22Rv1 (cell line): ENCODE measurements around the gene ALDOC.

Experiments used
- ZFX ChIP-seq: fragments of 450-650 bp; IDR thresholded peaks from 2 replicates; pipeline ENCODE4 v1.6.1; 2017; ENCODE audit warnings: antibody characterized with exemption, borderline replicate concordance
- TF ChIP-seq, protein P1 (sequence below): fragments of 450-650 bp; IDR thresholded peaks from 2 replicates; pipeline ENCODE4 v1.5.1; 2017; ENCODE audit warnings: mild to moderate bottlenecking

- TF ChIP-seq, protein P1, sequence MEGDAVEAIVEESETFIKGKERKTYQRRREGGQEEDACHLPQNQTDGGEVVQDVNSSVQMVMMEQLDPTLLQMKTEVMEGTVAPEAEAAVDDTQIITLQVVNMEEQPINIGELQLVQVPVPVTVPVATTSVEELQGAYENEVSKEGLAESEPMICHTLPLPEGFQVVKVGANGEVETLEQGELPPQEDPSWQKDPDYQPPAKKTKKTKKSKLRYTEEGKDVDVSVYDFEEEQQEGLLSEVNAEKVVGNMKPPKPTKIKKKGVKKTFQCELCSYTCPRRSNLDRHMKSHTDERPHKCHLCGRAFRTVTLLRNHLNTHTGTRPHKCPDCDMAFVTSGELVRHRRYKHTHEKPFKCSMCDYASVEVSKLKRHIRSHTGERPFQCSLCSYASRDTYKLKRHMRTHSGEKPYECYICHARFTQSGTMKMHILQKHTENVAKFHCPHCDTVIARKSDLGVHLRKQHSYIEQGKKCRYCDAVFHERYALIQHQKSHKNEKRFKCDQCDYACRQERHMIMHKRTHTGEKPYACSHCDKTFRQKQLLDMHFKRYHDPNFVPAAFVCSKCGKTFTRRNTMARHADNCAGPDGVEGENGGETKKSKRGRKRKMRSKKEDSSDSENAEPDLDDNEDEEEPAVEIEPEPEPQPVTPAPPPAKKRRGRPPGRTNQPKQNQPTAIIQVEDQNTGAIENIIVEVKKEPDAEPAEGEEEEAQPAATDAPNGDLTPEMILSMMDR, result no peak
- TF ChIP-seq ZFX, result no peak
Observed at GRCh38 chr17:28530250-28530649, 46.4 kb downstream of the ALDOC start.
